ENCODE data around the gene WWP2. TPM values are rescaled to one million over a fixed set of nuclear protein-coding genes. Genes with fewer than 3 reads are reported as not detected.

Gene WWP2
- total RNA-seq, 1 experiment from 2014 or later = 38.8 TPM

- no peak for DNase-seq
- Histone ChIP-seq H3K27ac (no peak overlapping the region; the same call in 1 of the 2 replicates), H3K4me3 (no peak overlapping the region), H3F3A (ENCODE audit: insufficient read depth, low read depth) (peaks cover 8% of the 10 kb centered on the region; the same call in 1 of the 2 replicates), H4K20me1 (ENCODE audit: insufficient read depth) (no peaks in the 10 kb centered on the region), H3K79me2 (ENCODE audit: low read depth) (no peaks in the 10 kb centered on the region), H3K4me2 (no peak overlapping the region), H3K9me3 (ENCODE audit: insufficient read depth, low read depth) (no peaks in the 10 kb centered on the region), H3K4me1 (replicated peaks; ENCODE audit: insufficient read depth) (peaks cover 13% of the 10 kb centered on the region), H3K27me3 (ENCODE audit: insufficient read depth, low read depth) (no peaks in the 10 kb centered on the region), H2AFZ (no peak overlapping the region), H3K36me3 (ENCODE audit: low read depth) (no peaks in the 10 kb centered on the region), H3K9me2 (ENCODE audit: insufficient read depth) (no peaks in the 10 kb centered on the region)
- BruUV-seq (replicated peaks) = no TSS peak
- TF ChIP-seq EZH2 (IDR thresholded peaks at IDR 0.05; ENCODE audit: low read depth) = no peak
- TF ChIP-seq, protein P1, sequence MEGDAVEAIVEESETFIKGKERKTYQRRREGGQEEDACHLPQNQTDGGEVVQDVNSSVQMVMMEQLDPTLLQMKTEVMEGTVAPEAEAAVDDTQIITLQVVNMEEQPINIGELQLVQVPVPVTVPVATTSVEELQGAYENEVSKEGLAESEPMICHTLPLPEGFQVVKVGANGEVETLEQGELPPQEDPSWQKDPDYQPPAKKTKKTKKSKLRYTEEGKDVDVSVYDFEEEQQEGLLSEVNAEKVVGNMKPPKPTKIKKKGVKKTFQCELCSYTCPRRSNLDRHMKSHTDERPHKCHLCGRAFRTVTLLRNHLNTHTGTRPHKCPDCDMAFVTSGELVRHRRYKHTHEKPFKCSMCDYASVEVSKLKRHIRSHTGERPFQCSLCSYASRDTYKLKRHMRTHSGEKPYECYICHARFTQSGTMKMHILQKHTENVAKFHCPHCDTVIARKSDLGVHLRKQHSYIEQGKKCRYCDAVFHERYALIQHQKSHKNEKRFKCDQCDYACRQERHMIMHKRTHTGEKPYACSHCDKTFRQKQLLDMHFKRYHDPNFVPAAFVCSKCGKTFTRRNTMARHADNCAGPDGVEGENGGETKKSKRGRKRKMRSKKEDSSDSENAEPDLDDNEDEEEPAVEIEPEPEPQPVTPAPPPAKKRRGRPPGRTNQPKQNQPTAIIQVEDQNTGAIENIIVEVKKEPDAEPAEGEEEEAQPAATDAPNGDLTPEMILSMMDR (conservative IDR thresholded peaks at IDR 0.05) = no peak
- intact Hi-C loops (cut with micrococcal nuclease; ENCODE audit: unreplicated experiment) = no loop called here
- ChIA-PET CTCF (no interaction called here), POLR2A (ENCODE audit: unreplicated experiment) (no interaction called here)
Observed at GRCh38 chr16:69830534-69831211, 68.5 kb downstream of the WWP2 start.

- no peak for DNase-seq
- ChIA-PET POLR2A (ENCODE audit: unreplicated experiment) (no interaction called here), CTCF (no interaction called here)
- no peak overlapping the region for H3K4me3 ChIP-seq
- no TSS peak for BruUV-seq (replicated peaks)
- TF ChIP-seq, protein P1 (conservative IDR thresholded peaks at IDR 0.05) = no peak
- TF ChIP-seq EZH2 (IDR thresholded peaks at IDR 0.05; ENCODE audit: low read depth) = no peak
- peaks cover 13% of the 10 kb centered on the region for H3K4me1 ChIP-seq (replicated peaks; ENCODE audit: insufficient read depth)
- H3K27me3 ChIP-seq (ENCODE audit: insufficient read depth, low read depth) = no peaks in the 10 kb centered on the region
- H2AFZ ChIP-seq = no peak overlapping the region
- H3K36me3 ChIP-seq (ENCODE audit: low read depth) = no peaks in the 10 kb centered on the region
- no peaks in the 10 kb centered on the region for H3K79me2 ChIP-seq (ENCODE audit: low read depth)
- H4K20me1 ChIP-seq (ENCODE audit: insufficient read depth) = no peaks in the 10 kb centered on the region
- intact Hi-C loops (cut with micrococcal nuclease; ENCODE audit: unreplicated experiment) = no loop called here
- no peak overlapping the region for H3K4me2 ChIP-seq
- H3K9me2 ChIP-seq (ENCODE audit: insufficient read depth) = no peaks in the 10 kb centered on the region
- no peaks in the 10 kb centered on the region for H3K9me3 ChIP-seq (ENCODE audit: insufficient read depth, low read depth)
- peaks cover 8% of the 10 kb centered on the region; the same call in 1 of the 2 replicates for H3F3A ChIP-seq (ENCODE audit: insufficient read depth, low read depth)
- no peak overlapping the region; the same call in 1 of the 2 replicates for H3K27ac ChIP-seq
Observed at GRCh38 chr16:69831212-69832123, 69.3 kb downstream of the WWP2 start.

- H3K27me3 ChIP-seq (ENCODE audit: insufficient read depth, low read depth) = no peaks in the 10 kb centered on the region
- H3K4me1 ChIP-seq (replicated peaks; ENCODE audit: insufficient read depth) = peaks cover 13% of the 10 kb centered on the region
- H3K27ac ChIP-seq = peak overlapping the region; percentile 22; the same call in 1 of the 2 replicates
- no peaks in the 10 kb centered on the region for H3K79me2 ChIP-seq (ENCODE audit: low read depth)
- ChIA-PET POLR2A (ENCODE audit: unreplicated experiment) (interaction anchor here (0.8 kb wide), 1 partner anchor 32 kb away, joined by 4 read pairs; no protein-coding TSS in a partner anchor), CTCF (interaction anchor here (0.6 to 0.7 kb wide), 2 partner anchors 51 to 97 kb away, joined by 3 to 6 read pairs; no protein-coding TSS in a partner anchor)
- no TSS peak for BruUV-seq (replicated peaks)
- DNase-seq = peak in 1 of 2 experiments; percentile 36
- no peaks in the 10 kb centered on the region for H3K36me3 ChIP-seq (ENCODE audit: low read depth)
- no peak overlapping the region for H3K4me2 ChIP-seq
- H3F3A ChIP-seq (ENCODE audit: insufficient read depth, low read depth) = peaks cover 8% of the 10 kb centered on the region; the same call in 1 of the 2 replicates
- no peaks in the 10 kb centered on the region for H3K9me2 ChIP-seq (ENCODE audit: insufficient read depth)
- intact Hi-C loops (cut with micrococcal nuclease; ENCODE audit: unreplicated experiment) = no loop called here
- H3K9me3 ChIP-seq (ENCODE audit: insufficient read depth, low read depth) = no peaks in the 10 kb centered on the region
- no peak overlapping the region for H3K4me3 ChIP-seq
- TF ChIP-seq, protein P1 (conservative IDR thresholded peaks at IDR 0.05) = no peak
- TF ChIP-seq EZH2 (IDR thresholded peaks at IDR 0.05; ENCODE audit: low read depth) = no peak
- H4K20me1 ChIP-seq (ENCODE audit: insufficient read depth) = no peaks in the 10 kb centered on the region
- no peak overlapping the region for H2AFZ ChIP-seq
Observed at GRCh38 chr16:69833357-69834282, 71.5 kb downstream of the WWP2 start.
